ENCODE measurements around the gene WDCP. TPM values are rescaled to one million over a fixed set of nuclear protein-coding genes. Genes with fewer than 3 reads are reported as not detected.
A peak's percentile ranks its signal among the peaks of the same experiment; 100 is the strongest.
"Not testable (repeated sequence)": the region's sequence is repeated elsewhere in the genome, so short reads cannot be mapped to it uniquely, and the experiment has no call there.

The WDCP gene
- total and polyA plus RNA-seq, 2 donors (not counting 1 experiment from before 2014, with no cell fraction given): 3.9 to 21.6 TPM

GRCh38 chr2:24045511-24046508 lies 1.4 kb downstream of the WDCP start:
- ATAC-seq (ENCODE audit: low read depth): no peak
- H4K20me1 ChIP-seq (ENCODE audit: control insufficient read depth, insufficient read depth, low read length, poor library complexity, severe bottlenecking): peaks cover 6% of the 10 kb centered on the region
- H3K79me2 ChIP-seq (ENCODE audit: control insufficient read depth, insufficient read depth, low read length): peaks cover 27% of the 10 kb centered on the region
- no peaks in the 10 kb centered on the region for H3K27me3 Mint-ChIP-seq
- no peak overlapping the region for H3K4me3 ChIP-seq (ENCODE audit: control extremely low read depth in 1 of 5, extremely low read depth in 1 of 5, insufficient read depth in 1 of 5, low read depth in 2 of 5, low read length in 4 of 5)
- H3K9me3 ChIP-seq (ENCODE audit: control extremely low read depth in 1 of 3, control insufficient read depth in 2 of 3, insufficient read depth in 1 of 3, low read length in 2 of 3): no peaks in the 10 kb centered on the region
- ChIA-PET POLR2A (no interaction called here), CTCF (interaction anchor here (1.5 to 2.0 kb wide), 2 partner anchors 38 kb away, joined by 5 to 18 read pairs; partner anchors contain the start of gene TP53I3)
- no peaks in the 10 kb centered on the region for H3K36me3 ChIP-seq (replicated peaks in 1 of 2; ENCODE audit: control extremely low read depth in 1 of 2, control insufficient read depth in 1 of 2, extremely low read depth in 1 of 2, insufficient read depth in 2 of 2, low read length in 1 of 2)
- no peak overlapping the region for H2AFZ ChIP-seq (ENCODE audit: insufficient read depth, low read depth, low read length, poor library complexity, severe bottlenecking)
- peak overlapping the region; percentile 90 for H3K4me3 Mint-ChIP-seq
- no peak overlapping the region for H3K27ac ChIP-seq (ENCODE audit: low read length in 2 of 2)
- intact Hi-C loops (cut with micrococcal nuclease): loop anchor here (2.0 kb wide), 3 partner anchors 39 to 1833 kb away; partner anchors contain the start of genes ASXL2, CENPO, PTRHD1 and TP53I3
- H3K4me2 ChIP-seq (replicated peaks; ENCODE audit: low read depth, low read length, poor library complexity, severe bottlenecking): peak overlapping the region; percentile 96
- H3K4me1 ChIP-seq (ENCODE audit: control insufficient read depth in 2 of 2, insufficient read depth in 2 of 2, low read length in 2 of 2): peaks cover 24 to 26% of the 10 kb centered on the region in 2 donors
- no peaks in the 10 kb centered on the region for H3K9me3 Mint-ChIP-seq (ENCODE audit: insufficient read depth)
- DNase-seq: no peak
- peaks cover 25% of the 10 kb centered on the region for H3K4me1 Mint-ChIP-seq
- no peak for TF ChIP-seq EZH2 (IDR thresholded peaks at IDR 0.05; ENCODE audit: borderline replicate concordance, insufficient read depth, low read depth, low read length, poor library complexity, severe bottlenecking)
- no peak for TF ChIP-seq CTCF (IDR thresholded peaks at IDR 0.05)
- H3K9ac ChIP-seq (ENCODE audit: low read length): no peak overlapping the region
- WGBS (ENCODE audit: insufficient coverage): 83% methylated on average over 1 of the region's 11 CpGs
- H3K27ac Mint-ChIP-seq: no peak overlapping the region
- H3K27me3 ChIP-seq (replicated peaks in 1 of 4; ENCODE audit: control extremely low read depth in 1 of 4, control insufficient read depth in 3 of 4, insufficient read depth in 4 of 4, low read length in 3 of 4): peaks cover 0 to 20% (median 2%) of the 10 kb centered on the region in 4 experiments

GRCh38 chr2:24043133-24043532 lies 4.1 kb downstream of the WDCP start:
- H3K9me3 Mint-ChIP-seq (ENCODE audit: insufficient read depth); ATAC-seq (ENCODE audit: low read depth); DNase-seq; POLR2A ChIA-PET; H4K20me1 ChIP-seq (ENCODE audit: control insufficient read depth, insufficient read depth, low read length, poor library complexity, severe bottlenecking); H3K9me3 ChIP-seq (ENCODE audit: control extremely low read depth in 1 of 3, control insufficient read depth in 2 of 3, insufficient read depth in 1 of 3, low read length in 2 of 3); CTCF ChIA-PET; H3K9ac ChIP-seq (ENCODE audit: low read length); H3K27me3 Mint-ChIP-seq; intact Hi-C loops (cut with micrococcal nuclease); H3K4me2 ChIP-seq (replicated peaks; ENCODE audit: low read depth, low read length, poor library complexity, severe bottlenecking); H3K27me3 ChIP-seq (replicated peaks in 1 of 4; ENCODE audit: control extremely low read depth in 1 of 4, control insufficient read depth in 3 of 4, insufficient read depth in 4 of 4, low read length in 3 of 4); H3K27ac ChIP-seq (ENCODE audit: low read length in 2 of 2); H3K27ac Mint-ChIP-seq; H3K4me3 Mint-ChIP-seq; H2AFZ ChIP-seq (ENCODE audit: insufficient read depth, low read depth, low read length, poor library complexity, severe bottlenecking); H3K4me3 ChIP-seq (ENCODE audit: control extremely low read depth in 1 of 5, extremely low read depth in 1 of 5, insufficient read depth in 1 of 5, low read depth in 2 of 5, low read length in 4 of 5): not testable (repeated sequence)
- peaks cover 0 to 12% of the 10 kb centered on the region in 2 experiments for H3K36me3 ChIP-seq (replicated peaks in 1 of 2; ENCODE audit: control extremely low read depth in 1 of 2, control insufficient read depth in 1 of 2, extremely low read depth in 1 of 2, insufficient read depth in 2 of 2, low read length in 1 of 2)
- peaks cover 33% of the 10 kb centered on the region for H3K79me2 ChIP-seq (ENCODE audit: control insufficient read depth, insufficient read depth, low read length)
- H3K4me1 Mint-ChIP-seq: peaks cover 19% of the 10 kb centered on the region
- H3K4me1 ChIP-seq (ENCODE audit: control insufficient read depth in 2 of 2, insufficient read depth in 2 of 2, low read length in 2 of 2): peaks cover 6 to 12% of the 10 kb centered on the region in 2 donors
- 99% methylated on average over 5 of the region's 6 CpGs for WGBS (ENCODE audit: insufficient coverage)
